ENCODE measurements around the gene LAD1. TPM values are rescaled to one million over a fixed set of nuclear protein-coding genes. Genes with fewer than 3 reads are reported as not detected.

Gene LAD1
- total RNA-seq, 1 donor from 2014 or later = 0.17 TPM

GRCh38 chr1:201429736-201430501 is 30.8 kb upstream of the LAD1 start:
- no peak overlapping the region for H3K27ac Mint-ChIP-seq (ENCODE audit: unreplicated experiment)
- H3K36me3 Mint-ChIP-seq (ENCODE audit: low read depth) = no peaks in the 10 kb centered on the region
- no peaks in the 10 kb centered on the region for H3K9me3 Mint-ChIP-seq (ENCODE audit: low read depth)
- no peaks in the 10 kb centered on the region for H3K27me3 Mint-ChIP-seq (ENCODE audit: low read depth)
- no peak for DNase-seq (ENCODE audit: low spot score)
- TF ChIP-seq, protein P1, sequence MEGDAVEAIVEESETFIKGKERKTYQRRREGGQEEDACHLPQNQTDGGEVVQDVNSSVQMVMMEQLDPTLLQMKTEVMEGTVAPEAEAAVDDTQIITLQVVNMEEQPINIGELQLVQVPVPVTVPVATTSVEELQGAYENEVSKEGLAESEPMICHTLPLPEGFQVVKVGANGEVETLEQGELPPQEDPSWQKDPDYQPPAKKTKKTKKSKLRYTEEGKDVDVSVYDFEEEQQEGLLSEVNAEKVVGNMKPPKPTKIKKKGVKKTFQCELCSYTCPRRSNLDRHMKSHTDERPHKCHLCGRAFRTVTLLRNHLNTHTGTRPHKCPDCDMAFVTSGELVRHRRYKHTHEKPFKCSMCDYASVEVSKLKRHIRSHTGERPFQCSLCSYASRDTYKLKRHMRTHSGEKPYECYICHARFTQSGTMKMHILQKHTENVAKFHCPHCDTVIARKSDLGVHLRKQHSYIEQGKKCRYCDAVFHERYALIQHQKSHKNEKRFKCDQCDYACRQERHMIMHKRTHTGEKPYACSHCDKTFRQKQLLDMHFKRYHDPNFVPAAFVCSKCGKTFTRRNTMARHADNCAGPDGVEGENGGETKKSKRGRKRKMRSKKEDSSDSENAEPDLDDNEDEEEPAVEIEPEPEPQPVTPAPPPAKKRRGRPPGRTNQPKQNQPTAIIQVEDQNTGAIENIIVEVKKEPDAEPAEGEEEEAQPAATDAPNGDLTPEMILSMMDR (IDR thresholded peaks at IDR 0.05) = no peak
- no peak overlapping the region for H3K4me3 Mint-ChIP-seq (ENCODE audit: unreplicated experiment)
- H3K4me1 Mint-ChIP-seq (ENCODE audit: low read depth) = no peaks in the 10 kb centered on the region

DNA sequence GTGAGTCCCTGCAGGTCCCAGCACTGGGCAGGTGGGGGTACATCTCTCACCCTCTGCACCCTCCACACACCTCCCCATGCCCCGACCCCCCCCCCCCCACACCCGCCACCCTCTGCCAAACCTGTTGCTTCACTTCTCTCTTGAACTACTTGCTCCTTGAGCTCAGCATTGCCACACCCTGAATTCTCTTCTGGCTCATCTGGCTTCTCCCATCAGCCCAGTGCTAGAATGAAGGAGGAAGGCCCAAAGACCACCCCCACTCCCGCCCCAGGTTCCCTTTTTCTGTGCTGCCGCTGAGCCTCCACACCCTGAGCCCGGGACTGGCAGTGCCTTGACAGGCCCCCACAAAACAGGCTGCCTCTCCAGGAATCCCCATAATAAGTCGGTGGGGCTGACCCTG is 28.8 kb upstream of the LAD1 start:
- no peak overlapping the region for H3K4me3 Mint-ChIP-seq (ENCODE audit: unreplicated experiment)
- DNase-seq (ENCODE audit: low spot score) = no peak
- no peaks in the 10 kb centered on the region for H3K9me3 Mint-ChIP-seq (ENCODE audit: low read depth)
- H3K36me3 Mint-ChIP-seq (ENCODE audit: low read depth) = no peaks in the 10 kb centered on the region
- no peaks in the 10 kb centered on the region for H3K27me3 Mint-ChIP-seq (ENCODE audit: low read depth)
- TF ChIP-seq, protein P1 (IDR thresholded peaks at IDR 0.05) = no peak
- no peak overlapping the region for H3K27ac Mint-ChIP-seq (ENCODE audit: unreplicated experiment)
- H3K4me1 Mint-ChIP-seq (ENCODE audit: low read depth) = no peaks in the 10 kb centered on the region

DNA sequence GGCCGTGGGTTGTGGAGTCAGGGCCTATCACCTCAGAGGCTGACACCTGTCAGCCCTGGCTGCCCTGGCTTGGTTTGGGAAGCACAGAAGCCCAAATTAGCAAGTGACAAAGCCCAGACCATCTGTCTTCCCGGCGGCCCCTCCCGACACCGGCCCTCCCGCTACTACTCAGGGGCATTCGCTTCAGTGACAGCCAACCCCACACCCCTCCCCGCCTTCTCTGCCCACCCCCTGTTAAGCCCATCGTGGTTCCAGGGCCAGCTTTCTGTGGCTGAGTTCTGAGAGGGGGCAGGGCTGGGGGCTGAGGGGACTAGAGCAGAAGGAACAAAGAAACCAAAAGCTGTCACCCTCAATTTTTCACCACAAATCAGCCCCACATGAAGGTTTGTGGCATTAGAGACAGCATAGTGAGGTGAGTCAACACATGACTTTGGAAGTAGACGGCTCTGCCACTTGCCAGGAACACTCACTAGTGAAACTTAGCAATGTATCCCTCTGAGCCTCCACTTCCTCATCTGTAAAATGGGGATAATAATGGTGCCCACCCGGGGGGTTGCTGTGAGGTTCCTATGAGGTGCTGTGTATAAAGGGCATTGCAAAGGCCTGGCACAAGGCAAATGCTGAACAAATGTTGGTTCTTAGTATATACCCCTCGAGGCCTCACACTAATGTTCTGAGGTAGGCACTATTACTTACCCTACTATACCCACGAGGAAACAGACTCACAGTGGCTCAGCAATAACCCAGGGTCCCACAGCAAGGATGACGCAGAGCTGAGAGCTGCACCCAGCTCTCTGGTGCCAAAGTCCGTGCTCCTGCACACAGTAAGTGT is 27.6 kb upstream of the LAD1 start:
- Mint-ChIP-seq H3K27ac (ENCODE audit: unreplicated experiment) (no peak overlapping the region), H3K27me3 (ENCODE audit: low read depth) (no peaks in the 10 kb centered on the region), H3K4me3 (ENCODE audit: unreplicated experiment) (no peak overlapping the region), H3K9me3 (ENCODE audit: low read depth) (no peaks in the 10 kb centered on the region), H3K36me3 (ENCODE audit: low read depth) (no peaks in the 10 kb centered on the region), H3K4me1 (ENCODE audit: low read depth) (peaks cover 3% of the 10 kb centered on the region)
- TF ChIP-seq, protein P1 (IDR thresholded peaks at IDR 0.05) = no peak
- DNase-seq (ENCODE audit: low spot score) = no peak

DNA sequence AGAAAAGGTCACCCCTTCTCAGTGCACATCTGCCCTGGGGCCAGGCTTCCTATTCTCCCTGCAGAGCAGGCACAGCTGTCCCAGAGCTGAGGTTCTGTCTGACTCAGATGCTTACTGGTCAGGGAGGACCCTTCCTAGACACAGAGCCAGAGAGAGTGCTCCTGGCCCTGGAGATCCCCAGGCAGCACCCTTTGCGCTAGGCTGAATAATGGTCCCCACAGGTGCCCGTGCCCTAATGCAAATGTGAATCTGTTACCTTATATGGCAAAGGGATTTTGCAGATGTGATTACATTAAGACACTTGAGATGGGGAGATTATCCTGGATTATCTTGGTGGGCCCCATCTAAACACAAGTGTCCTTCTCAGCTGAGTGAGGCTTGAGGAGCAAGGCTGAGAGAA is 25.0 kb upstream of the LAD1 start:
- Mint-ChIP-seq H3K27ac (ENCODE audit: unreplicated experiment) (no peak overlapping the region), H3K4me3 (ENCODE audit: unreplicated experiment) (no peak overlapping the region), H3K27me3 (ENCODE audit: low read depth) (no peaks in the 10 kb centered on the region), H3K36me3 (ENCODE audit: low read depth) (no peaks in the 10 kb centered on the region), H3K9me3 (ENCODE audit: low read depth) (no peaks in the 10 kb centered on the region), H3K4me1 (ENCODE audit: low read depth) (peaks cover 28% of the 10 kb centered on the region)
- DNase-seq (ENCODE audit: low spot score) = no peak
- TF ChIP-seq, protein P1 (IDR thresholded peaks at IDR 0.05) = no peak

DNA sequence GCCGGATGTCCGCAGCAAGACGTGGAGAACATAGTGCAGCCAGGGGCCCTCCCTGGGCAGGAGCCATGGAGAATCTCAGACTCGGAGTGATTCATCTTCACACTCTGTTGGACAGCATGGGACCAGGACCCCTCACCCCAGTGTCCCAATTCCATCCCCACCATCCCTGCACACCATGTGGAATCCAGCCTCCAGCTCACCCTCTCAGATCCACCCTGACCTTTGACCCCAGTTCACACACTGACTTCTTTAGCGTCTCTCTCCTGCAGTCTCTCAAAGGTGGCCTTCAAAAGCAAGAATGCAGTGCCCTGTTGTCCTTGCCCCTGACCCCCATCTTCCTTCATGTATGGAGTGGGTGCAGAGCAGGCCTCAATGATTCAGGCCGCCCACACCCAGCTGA is 24.5 kb upstream of the LAD1 start:
- TF ChIP-seq, protein P1 (IDR thresholded peaks at IDR 0.05) = no peak
- no peak overlapping the region for H3K4me3 Mint-ChIP-seq (ENCODE audit: unreplicated experiment)
- no peak for DNase-seq (ENCODE audit: low spot score)
- peaks cover 31% of the 10 kb centered on the region for H3K4me1 Mint-ChIP-seq (ENCODE audit: low read depth)
- no peaks in the 10 kb centered on the region for H3K9me3 Mint-ChIP-seq (ENCODE audit: low read depth)
- H3K27me3 Mint-ChIP-seq (ENCODE audit: low read depth) = no peaks in the 10 kb centered on the region
- H3K27ac Mint-ChIP-seq (ENCODE audit: unreplicated experiment) = no peak overlapping the region
- no peaks in the 10 kb centered on the region for H3K36me3 Mint-ChIP-seq (ENCODE audit: low read depth)

Data from chondrocyte (in vitro differentiated cells).